ENCODE results near the gene OR9G4.

GRCh38 chr11:56748597-56748996, at the start of gene OR9G4:
- no peak for TF ChIP-seq CTCF (IDR thresholded peaks at IDR 0.05)
- no peak for TF ChIP-seq POLR2AphosphoS5 (IDR thresholded peaks at IDR 0.05)

Measured in breast epithelium (tissue), 3 donors.